ENCODE results near the gene FAM3C. TPM values are rescaled to one million over a fixed set of nuclear protein-coding genes. Genes with fewer than 3 reads are reported as not detected.

Gene FAM3C
- total and polyA plus RNA-seq, 2 of the 4 experiments (the other 2 are of a cell fraction): 11.5 to 45.8 TPM

DNA sequence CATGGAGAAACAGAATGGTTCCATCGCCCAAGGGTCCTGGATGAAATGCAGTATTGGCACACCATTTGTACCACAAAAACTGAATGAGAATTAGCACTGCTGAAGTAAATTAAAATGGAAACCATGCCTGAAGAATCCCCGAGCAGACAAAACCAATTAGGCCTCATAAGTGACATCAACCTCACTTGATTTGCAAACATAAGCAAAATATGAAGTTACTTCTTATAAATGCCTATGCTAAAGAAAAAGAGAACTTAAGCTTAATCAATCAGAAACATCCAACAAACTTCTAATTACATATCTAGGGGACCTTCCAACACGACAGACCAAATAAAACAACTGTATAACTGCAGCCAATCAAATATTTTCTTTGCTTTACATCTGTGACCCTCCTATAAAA, 4.4 kb downstream of the FAM3C start:
- Histone ChIP-seq H3K36me3 (ENCODE audit: control insufficient read depth, insufficient read depth, low read length) (peaks cover 3% of the 10 kb centered on the region), H2AK9ac (replicated peaks; ENCODE audit: low read depth, low read length, poor library complexity) (no peak overlapping the region), H3K79me1 (ENCODE audit: low read depth in 1 of 2, low read length in 2 of 2) (peaks cover 28 to 53% of the 10 kb centered on the region in 2 experiments), H4K91ac (ENCODE audit: insufficient read depth, low read depth, low read length) (no peak overlapping the region), H3K4ac (ENCODE audit: low read depth, low read length) (no peak overlapping the region), H4K20me1 (ENCODE audit: insufficient read depth, low read length) (peaks cover 18% of the 10 kb centered on the region), H3K27ac (ENCODE audit: insufficient read depth, low read length) (no peak overlapping the region), H2BK5ac (ENCODE audit: low read depth, low read length, poor library complexity, severe bottlenecking) (no peak overlapping the region), H3K4me3 (ENCODE audit: insufficient read depth, low read depth, low read length) (no peak overlapping the region), H3K14ac (replicated peaks; ENCODE audit: low read depth, low read length) (no peak overlapping the region), H3K9me1 (ENCODE audit: insufficient read depth, low read length) (no peaks in the 10 kb centered on the region), H2BK15ac (ENCODE audit: low read depth, low read length) (no peak overlapping the region), H4K5ac (ENCODE audit: low read depth, low read length) (no peak overlapping the region), H2BK120ac (ENCODE audit: low read depth, low read length) (no peak overlapping the region), H2BK20ac (ENCODE audit: low read depth, low read length) (no peak overlapping the region), H2AFZ (replicated peaks; ENCODE audit: low read length, poor library complexity) (no peak overlapping the region), H3K9ac (ENCODE audit: low read depth, low read length) (no peak overlapping the region), H2AK5ac (ENCODE audit: low read depth, low read length) (no peak overlapping the region), H3K4me2 (ENCODE audit: low read depth, low read length) (no peak overlapping the region), H4K8ac (ENCODE audit: low read depth in 2 of 2, low read length in 2 of 2) (no peak overlapping the region), H3K27me3 (ENCODE audit: control insufficient read depth, insufficient read depth, low read length) (no peaks in the 10 kb centered on the region), H3K4me1 (ENCODE audit: control insufficient read depth, insufficient read depth, low read length) (no peaks in the 10 kb centered on the region), H3K56ac (ENCODE audit: extremely low read depth, insufficient read depth, low read length) (no peak overlapping the region), H3K18ac (ENCODE audit: low read depth, low read length) (no peak overlapping the region), H3K23ac (ENCODE audit: low read depth, low read length) (no peak overlapping the region), H3K9me3 (ENCODE audit: control insufficient read depth, insufficient read depth, low read length) (no peaks in the 10 kb centered on the region)
- CTCF ChIA-PET: no interaction called here
- BruUV-seq (replicated peaks): no TSS peak
- WGBS, 2 experiments (ENCODE audit: extremely low coverage in 2 of 2, insufficient read length in 1 of 2): no CpG with 5 or more reads among the region's 3 CpGs
- DNase-seq: no peak
- dilution Hi-C loops (cut with HindIII; ENCODE audit: low sequenced_read_pairs, unreplicated experiment) (no loop called here), intact Hi-C loops (cut with micrococcal nuclease) (no loop called here), in situ Hi-C loops (cut with MboI; ENCODE audit: low sequenced_read_pairs) (no loop called here)
- peak; percentile 49; the same call in 1 of the 2 replicates for TF ChIP-seq MAFK (IDR thresholded peaks at IDR 0.05; ENCODE audit: low read depth, low read length)
- TF ChIP-seq ELK1 (IDR thresholded peaks at IDR 0.05; ENCODE audit: borderline replicate concordance, low read depth, low read length): no peak
- POLR2A ChIA-PET (ENCODE audit: unreplicated experiment): no interaction called here
- no peak for ATAC-seq (ENCODE audit: low read depth)

All from IMR-90 (cell line).